CD4-positive, alpha-beta T cell treated with Interleukin-6 for 4 hours (primary cell): ENCODE data around the gene CPN2.
A peak's percentile ranks its signal among the peaks of the same experiment; 100 is the strongest.

Source experiments
- DNase-seq: peaks from one replicate; pipeline ENCODE4 v3.0.0-alpha.2; 2020; ENCODE audit warnings: mixed read lengths

Gene CPN2

DNA sequence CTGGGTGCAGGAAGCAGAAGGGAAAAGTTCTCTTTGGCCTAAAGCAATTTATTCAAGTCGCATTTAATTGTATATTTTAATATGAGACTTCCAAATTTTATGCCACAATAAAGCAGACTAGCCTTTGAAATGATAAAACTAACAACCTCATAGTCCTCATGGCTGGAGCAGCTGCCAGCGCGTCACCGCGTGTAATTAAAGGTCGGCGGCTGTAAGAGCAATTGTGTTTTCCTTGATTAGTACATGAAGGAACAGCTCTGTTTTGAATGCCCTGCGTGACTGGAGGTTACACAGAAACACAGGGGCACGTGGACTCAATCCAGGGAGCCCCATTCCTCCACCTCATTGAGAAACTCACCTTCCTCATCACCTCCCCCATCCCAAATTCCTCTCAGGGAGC, 28.5 kb upstream of the CPN2 start:
- no peak for DNase-seq

DNA sequence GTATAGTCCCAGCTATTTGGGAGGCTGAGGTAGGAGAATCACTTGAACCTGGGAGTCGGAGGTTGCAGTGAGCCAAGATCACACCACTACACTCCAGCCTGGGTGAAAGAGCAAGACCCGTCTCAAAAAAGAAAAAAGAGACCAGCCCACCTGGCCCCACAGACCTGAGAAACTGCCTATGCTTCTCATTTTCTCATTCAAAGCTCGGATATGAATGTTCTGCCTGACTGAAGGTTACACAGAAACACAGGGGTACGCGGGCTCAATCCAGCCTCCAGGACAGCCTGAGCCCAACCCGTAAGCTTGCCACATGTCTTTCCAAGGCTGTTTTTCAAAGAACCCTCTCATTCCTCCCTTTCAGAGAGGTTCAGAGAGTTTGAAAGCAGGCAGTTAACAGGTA, 28.1 kb upstream of the CPN2 start:
- no peak for DNase-seq

DNA sequence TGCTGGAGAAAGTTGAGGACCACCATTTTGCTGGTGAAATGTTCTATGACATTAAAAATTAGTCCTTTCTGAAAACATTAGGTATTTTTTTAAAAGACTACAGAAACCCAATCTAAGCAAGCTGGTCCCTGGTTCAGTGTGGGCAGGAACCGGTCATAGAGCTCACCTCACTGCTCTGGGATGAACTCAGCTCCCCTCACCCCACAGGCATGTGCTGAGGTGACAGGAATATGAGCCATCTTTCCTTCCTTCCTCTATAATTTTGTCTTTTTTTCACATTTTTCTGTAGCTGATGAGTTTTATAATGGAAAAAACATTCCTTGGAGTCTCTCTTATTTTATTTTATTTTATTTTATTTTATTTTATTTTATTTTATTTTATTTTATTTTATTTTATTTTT, 26.6 kb upstream of the CPN2 start:
- no peak for DNase-seq

DNA sequence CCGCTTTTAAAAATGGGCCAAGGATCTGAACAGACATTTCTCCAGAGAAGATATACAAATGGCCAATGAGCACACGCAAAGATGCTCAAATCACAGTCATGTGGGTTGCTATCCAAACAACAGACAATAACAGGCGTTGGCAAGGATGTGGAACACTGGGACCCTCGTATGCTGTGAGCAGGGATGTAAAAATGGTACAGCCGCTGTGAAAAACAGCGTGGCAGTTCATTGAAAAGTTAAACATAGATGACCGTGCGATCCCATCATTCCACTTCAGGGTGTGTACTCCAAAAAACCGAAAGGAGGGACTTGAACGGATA, 25.1 kb upstream of the CPN2 start:
- no peak for DNase-seq

DNA sequence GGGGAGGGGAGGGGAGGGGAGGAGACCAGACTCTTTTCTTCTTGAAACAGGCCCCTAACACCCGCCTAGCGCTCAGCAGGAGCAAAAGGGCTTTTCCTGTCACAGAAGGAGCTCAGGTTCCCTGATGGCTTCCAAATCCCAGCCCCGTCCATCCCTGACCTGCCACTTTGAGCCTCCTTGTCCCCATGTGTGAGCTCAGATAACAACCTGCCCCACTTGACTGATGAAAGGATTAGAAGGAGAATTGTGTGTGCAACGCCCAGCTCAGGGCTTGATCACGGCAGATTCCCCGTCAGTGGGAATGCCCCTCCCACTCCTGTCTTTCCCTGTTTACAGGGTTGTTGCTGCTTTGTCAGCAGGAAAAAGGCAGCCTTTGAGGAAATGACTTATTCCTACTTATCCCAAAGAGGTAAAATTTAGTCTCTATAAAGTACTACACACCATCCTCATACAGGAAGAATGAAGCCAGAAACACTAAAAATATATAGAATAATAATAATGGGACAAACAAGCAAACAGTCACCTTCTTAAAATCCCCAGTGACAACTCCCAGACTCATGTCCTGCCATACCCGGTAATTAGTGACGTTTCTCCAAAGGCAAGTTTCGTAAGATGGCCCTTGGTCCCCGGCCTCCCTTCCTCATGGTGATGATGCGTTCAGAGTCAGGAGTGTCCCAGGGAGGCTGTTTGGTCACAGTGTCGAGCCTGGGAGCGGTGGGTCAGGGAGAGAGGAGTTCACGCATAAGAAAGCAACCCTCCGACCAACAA, 24.5 kb upstream of the CPN2 start:
- DNase-seq = no peak

DNA sequence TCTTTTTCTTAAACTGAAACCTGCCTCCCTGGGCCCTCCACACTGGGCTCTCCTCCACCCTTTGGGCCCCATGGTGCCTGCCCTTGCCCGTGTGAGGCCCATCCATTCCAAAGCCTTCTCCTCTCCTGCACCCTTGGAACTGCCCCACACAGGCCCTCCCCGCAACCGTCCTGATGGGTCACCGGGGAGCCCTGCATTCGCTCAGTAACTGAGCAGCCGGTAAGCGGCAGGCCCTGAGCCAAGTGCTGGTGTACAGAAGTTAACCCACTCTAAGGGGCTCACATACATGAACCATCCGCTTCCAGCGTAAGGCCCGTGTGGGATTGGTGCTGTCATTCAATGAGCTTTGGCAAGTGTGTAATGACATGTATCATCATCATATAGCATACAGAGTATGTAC, 23.8 kb upstream of the CPN2 start:
- DNase-seq = no peak

DNA sequence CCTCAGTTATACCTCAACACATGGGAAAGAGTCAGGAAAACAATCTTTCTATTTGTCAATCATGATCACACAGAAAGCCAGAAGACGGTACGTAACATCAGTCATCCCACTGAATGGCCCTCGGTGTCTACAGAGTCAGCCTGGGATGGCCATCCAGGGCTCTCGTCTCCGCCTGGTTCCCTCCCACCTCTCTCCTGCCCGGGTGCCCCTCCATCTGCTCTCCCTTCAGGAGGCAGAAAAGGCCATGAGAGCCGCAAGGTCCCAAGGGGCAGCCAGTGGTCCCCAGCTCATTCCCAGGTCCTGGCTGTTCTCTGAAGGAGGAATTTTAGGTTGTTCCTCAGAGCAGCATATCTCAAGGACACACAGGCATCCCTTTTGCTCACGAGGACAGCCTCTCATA, 22.8 kb upstream of the CPN2 start:
- DNase-seq = no peak

DNA sequence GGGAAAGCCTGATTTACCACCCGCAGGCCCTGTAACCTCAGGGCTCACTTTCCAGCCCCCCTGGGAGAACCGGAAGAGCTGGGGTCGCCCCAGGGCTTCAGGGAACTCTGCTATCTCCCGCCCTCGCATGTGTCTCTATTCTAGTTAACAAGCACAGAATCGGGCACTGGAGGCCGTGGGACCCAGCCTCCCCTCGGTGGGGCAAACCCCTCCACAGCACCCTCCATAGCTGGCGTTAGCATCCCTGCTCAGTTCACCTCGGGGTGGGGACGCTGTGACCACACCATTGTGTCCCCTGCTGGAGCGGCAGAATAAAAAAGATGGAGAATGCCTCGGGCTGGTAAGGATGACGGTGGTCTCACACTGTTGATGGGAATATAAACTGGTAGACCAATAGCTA, 21.9 kb upstream of the CPN2 start:
- DNase-seq = no peak

DNA sequence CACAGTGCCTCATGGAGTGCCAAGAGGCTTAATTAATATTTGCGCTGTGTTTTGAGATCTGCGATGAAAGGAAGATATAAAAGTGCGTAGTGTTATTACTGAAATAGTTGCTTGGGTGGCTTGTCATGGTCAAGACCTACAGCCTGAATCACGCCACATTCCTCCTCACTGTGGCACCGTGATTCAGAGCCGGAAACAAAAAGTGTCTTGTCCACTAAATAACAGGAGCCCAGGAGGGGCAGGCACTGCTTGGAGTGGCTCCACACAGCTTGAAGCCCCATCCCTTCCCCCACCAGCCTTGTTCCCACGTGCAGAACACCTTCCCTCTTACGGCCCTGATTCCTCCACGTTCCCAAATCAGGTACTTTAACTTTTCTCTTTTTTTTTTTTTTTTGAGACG, 19.6 kb upstream of the CPN2 start:
- no peak for DNase-seq

DNA sequence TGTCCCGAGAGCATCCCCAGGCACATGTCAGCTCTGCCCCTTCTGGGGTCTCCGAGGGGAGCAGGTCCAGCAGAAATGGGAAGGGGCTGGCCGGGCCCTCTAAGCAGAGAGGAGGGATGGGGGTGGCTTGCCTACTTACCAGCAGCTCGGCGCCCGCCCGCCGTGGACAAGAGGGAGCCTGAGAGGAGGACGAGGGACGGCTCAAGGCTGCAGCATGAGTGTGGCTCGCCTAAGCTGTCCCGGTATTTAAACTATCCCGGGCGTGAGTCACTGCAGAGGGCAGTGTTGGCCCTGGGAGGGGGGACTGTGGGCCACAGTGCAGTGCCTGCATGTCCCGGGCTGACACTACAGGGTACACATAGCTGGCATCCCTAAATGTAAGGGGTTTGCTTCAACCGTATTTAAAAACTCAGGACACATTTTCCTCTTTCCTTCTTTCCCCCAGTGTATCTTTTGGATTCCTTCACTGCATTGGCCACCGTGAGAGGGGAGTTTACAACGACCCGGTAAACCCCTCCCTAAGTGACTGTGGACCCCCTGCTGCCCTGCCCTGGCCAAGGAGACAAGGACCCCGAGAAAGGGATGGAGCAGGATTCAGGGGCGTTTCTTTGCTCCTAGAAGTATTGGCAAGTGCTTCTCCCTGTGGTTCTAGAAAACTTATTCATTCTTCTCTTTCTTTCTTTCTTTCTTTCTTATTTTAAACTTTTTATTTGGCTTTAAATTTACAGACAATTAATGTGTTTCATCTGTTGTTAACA, 18.6 kb upstream of the CPN2 start, which contains the start of gene LRRC15:
Gene LRRC15 (minus strand): TSS at position 222 of the 758 bp plus-strand sequence. CDS start 8,700 bp downstream, outside the sequence.
- DNase-seq = peak; percentile 24

DNA sequence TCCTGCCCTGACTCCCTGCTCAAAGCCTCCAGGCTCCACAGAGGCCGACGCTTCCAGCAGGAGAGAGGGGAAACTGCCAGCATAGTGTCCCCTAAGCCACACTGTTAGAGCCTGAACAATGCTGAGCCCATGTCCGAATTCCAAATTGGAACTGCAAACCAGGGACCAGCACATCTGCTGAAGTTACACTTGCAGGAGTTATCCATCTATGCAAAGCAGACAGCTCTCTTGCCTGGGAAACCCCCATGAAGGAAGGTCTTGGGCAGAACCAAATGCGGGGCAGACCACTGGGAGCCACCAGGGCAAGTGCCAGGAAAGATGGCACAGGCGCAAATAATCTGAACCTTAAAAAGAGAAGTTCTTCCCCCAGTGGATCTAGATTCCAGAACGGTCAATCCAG, 17.8 kb upstream of the CPN2 start:
- no peak for DNase-seq

DNA sequence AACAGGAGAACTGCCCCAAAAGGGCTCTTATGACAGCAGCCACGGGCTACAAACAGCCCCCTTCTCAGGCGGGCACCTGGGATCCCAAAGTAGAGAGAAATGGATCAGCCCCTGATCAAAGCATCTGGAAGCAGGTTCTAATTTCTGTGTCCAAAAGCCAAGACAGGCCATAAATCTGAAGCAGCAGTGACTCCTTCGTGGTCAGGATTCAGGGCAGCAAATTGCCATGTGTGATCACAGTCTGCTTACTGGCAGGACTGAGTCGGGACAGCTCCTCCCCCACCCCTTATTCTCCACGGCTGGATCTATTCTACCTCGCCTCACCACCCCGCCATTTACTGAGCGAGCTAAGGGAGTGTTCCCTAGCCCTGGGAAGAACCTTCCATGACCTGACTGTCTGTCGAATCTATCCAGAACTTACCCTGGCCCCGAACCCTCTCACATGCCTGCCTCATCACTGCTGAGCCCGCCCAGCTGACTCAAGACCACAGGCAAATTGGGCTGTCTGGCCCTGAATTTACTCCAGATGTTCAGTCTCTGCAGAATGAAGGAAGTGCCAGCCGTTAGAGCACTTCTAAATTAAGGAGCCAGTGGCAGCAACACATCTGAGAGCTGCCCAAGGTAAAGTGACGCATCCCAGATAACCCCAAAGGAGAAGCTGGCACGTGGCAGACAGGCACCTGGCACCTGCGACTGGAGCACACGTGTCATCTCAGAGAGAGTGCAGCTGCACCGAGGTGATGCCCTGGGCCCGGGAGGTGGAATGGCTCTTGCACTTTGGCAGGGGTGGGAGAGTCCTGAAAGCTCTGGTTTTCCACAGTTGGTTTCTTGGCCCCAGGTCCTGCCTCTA, 17.1 kb upstream of the CPN2 start:
- DNase-seq = no peak

DNA sequence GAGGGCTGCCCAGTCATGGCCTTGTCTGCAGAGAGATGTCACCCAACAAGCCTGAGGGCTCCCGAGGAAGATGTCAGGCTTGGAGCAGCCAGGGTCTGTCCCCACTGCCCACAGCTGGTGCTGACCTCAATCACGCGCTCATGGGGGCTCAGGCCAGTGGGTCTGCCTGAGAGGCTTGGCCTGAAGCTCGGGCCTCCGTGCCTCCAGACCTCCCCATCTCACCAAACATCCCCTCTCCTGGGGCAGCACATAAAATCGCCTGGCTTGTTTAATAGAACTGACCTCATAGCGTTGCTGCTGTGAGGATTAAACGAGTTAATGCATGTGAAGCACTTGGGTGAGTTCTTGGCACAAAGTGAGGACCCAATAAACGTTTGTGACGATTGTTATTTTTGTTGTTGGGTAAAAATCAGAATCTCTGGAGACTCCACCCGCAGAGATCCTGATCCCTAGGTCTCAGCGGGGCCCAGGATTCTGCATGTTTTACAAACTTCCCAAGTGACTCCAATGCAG, 14.9 kb upstream of the CPN2 start:
- DNase-seq = no peak

DNA sequence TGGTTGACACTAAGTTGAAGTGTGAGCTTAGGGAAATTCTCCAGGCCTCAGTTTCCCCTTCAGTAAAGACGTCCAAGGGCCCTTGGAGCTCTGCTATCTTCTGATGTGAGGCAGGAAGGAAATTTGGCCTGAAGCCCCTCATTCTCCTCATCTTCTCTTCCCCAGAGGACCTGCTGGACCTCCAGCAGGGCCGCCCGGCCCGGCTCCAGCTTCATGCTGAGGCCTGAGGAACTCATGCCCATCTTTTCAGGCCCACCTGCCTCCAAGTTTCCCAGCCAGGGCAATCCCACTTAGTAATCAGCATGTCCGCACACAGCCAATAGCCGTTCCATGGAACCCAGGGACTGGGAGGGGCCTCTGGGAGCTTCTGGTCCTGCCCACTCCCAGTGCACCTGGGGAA, 14.4 kb upstream of the CPN2 start:
- DNase-seq = no peak

DNA sequence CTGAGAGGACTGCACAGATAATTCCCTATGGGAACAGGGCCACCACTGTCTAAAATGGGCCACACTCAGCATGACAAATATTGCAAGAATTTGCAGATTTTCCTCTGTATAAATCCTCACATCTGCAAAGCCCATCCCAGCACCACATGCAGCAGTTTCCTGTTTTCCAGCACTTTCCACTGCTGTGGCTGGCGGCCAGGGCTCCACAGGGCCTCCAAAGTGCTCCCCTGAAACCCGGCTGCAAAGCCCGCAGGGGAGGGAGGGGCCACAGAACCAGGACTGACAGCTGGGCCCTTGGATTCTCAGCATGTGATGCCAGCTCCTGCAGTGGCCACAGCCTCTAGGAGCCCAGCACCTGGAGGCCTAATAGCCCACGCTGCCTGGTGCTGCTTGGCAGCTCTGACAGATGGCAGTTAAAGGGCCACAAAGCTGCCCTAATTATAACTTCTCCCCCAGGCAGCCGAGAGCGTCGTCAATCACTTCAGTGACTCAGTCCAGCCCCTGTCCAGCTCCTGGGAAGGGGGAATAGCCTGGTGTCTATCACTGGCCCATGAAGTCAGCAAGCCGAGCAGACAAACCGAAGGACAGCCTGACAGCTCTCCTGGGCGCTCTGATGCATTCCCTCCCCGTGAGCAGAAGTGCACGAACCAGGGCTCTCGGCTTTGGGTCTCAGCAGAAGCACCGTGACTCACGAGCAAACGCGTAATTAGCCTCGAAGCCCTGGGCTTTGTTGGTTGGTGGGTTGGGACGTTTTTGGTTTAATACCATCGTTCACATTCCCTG, 13.7 kb upstream of the CPN2 start:
- DNase-seq = no peak

DNA sequence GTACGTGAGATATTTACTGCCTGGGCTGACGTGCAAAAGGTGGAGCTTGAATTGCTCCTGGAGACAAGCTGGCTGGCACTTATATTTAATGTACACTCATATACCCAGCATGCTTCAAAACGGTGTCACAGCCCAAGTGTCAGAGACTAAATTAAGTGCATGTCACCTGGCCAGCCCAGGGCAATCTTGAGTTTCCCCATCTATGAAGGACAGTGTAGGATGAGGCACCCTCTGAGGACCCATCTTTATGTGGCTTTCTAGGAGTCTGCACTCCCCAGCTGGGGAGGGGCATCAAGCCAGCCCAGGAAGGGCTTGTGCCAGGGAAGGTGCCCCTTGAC, 13.2 kb upstream of the CPN2 start:
- no peak for DNase-seq

DNA sequence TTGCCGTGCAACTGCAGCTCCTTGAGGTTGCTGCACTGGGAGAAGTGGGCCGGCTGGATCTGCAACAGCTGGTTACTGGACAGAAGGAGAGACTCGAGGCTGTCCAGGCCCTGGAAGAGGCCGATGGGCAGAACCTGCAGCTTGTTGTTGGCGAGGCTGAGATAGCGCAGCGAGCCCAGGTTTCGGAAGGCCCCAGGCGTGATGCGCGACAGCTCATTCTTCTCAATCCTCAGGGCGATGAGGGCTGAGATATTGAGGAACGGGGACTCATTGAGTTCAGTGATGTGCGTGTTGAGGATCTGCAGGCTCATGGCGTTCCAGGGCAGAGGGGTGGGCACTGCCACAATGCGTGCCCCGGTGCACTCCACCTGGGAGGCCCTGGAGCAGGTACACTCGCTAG, 9.4 kb upstream of the CPN2 start:
- DNase-seq = no peak

DNA sequence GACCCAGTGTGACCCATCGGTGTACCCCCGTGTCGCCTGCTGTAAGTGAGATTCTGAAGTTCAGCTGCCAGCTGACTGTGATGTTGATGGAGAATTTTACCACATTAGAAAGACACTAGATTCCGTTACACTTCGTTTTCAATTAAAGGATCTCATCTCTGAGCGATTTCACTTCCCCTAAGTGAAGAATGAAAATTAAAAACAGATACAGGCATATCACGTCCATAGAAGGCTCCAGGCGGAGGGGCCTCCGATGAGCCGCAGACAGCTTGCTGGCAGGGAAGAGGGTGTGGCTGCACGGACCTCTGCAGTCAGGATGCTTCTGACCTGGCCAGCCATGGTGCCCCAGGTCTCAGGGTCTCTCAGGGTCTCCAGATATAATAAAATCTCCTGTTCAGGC, 6.6 kb upstream of the CPN2 start:
- no peak for DNase-seq

DNA sequence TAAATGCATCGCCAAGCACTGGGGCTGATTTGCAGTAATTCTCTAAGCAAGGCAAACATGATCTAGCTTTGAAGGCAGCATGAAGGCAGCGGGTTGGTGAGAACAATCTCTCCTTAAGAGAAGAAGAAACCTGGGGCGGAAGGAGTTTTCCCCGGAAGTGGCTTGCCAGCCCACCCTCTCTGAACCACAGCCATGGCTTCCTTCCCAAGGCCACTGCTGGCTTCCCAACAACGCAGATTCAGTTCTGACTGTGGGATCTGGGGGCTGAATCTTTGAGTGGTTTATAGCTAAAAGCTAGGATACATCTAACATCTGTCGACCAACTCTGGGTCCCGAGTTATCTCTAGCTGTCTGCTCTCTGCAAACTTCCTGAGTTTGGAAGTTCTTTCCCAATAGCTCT, 4.3 kb upstream of the CPN2 start:
- no peak for DNase-seq

DNA sequence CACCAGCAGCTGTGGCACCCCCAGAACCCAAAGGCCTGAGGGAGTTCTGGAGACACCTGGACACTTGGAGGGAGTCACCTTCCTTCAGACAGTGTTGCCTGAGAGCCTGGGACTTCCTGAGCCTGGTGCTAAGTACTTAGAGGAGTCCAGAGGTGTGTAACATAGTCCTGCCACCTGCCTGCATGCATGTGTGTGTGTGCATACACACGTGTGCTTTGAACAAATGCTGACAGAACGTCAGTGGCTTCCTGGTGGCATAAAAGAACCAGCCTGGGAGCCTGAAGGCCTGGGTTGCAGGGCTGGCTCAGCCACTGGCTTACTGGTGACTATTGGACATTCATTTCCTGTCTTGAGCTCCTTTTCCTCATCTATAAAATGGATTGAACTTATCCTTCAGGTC, 3.2 kb upstream of the CPN2 start:
- no peak for DNase-seq

DNA sequence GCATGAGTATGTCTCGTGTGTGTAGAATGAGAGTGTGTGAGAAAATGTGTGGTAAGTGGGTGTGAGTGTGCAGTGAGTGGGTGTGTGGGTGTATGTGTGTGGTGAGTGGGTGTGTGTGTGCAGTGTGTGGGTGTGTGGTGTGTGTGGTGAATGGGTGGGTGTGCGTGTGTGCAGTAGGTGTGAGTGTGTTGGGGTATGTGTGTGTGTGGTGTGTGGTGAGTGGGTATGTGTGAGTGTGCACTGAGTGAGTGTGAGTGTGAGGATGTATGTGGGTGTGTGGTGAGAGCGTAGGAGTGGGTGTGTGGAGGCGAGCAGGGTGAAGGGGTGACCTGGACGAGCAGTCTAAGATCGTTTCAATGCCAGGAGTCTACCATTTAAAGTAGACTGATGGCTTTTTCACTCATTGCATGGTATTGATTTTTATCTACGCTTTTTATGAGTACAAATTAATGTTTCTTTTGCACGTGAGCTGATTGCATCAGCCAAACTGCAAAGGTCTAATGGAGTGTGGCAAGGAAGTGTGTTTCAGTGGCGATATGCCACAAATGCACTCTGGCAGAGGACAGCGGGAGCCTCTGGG, 1.6 kb upstream of the CPN2 start:
- DNase-seq = no peak

DNA sequence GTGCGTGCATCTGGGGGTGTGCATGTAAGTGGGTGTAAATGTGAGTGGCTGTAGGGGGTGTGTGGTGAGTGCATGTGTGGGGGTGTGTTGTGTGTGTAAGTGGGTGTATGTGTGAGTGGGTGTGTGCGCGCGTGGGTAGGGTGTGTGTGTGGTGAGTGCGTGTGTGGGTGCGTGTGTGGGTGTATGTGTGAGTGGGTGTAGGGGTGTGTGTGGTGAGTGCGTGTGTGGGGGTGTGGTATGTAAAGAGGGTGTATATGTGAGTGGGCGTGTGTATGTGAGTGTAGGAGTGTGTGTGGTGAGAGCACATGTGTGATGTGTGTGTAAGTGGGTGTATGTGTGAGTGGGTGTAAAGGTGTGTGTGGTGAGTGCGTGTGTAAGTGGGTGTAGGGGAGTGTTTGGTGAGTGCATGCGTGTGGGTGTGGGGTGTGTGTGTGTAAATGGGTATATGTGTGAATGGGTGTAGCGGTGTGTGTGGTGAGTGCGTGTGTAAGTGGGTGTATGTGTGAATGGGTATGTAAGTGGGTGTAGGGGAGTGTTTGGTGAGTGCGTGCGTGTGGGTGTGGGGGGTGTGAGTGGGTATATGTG, 916 bp upstream of the CPN2 start:
- no peak for DNase-seq
